WTC11 (cell line): ENCODE results near the gene HHIPL1. TPM values are rescaled to one million over a fixed set of nuclear protein-coding genes. Genes with fewer than 3 reads are reported as not detected.

Source experiments
- ATAC-seq: fragments of 200-7000 bp; cut with Tn5 transposase; 2 replicates; pipeline ENCODE4 v1.10.0; 2021; ENCODE audit warnings: mild to moderate bottlenecking, moderate library complexity
- CTCF ChIA-PET: fragments of 300-600 bp; sonication (Branson Sonifier 250); formaldehyde crosslinking; loops from one replicate; lab custom pipeline; 2021; ENCODE audit warnings: antibody characterized with exemption; lab: Charles Lee
- POLR2A ChIA-PET: fragments of 350-600 bp; sonication (Branson Sonifier 250); formaldehyde crosslinking; loops from one replicate; lab custom pipeline; 2021; ENCODE audit warnings: antibody characterized with exemption; lab: Charles Lee
- DNase-seq: peaks from one replicate; pipeline ENCODE4 v3.0.0; 2021; ENCODE audit warnings: low spot score
- H3K27ac Mint-ChIP-seq: 2 replicates; pipeline ENCODE4 v1.8.0; 2021; ENCODE audit warnings: mixed read lengths
- H3K27me3 Mint-ChIP-seq: 2 replicates; pipeline ENCODE4 v1.8.0; 2021; ENCODE audit warnings: low read depth, mild to moderate bottlenecking, moderate library complexity, mixed read lengths
- H3K36me3 Mint-ChIP-seq: 2 replicates; pipeline ENCODE4 v1.8.0; 2021; ENCODE audit warnings: mixed read lengths
- H3K4me1 Mint-ChIP-seq: 2 replicates; pipeline ENCODE4 v1.8.0; 2022; ENCODE audit warnings: mixed read lengths
- H3K4me3 Mint-ChIP-seq: 2 replicates; pipeline ENCODE4 v1.8.0; 2021; ENCODE audit warnings: mild to moderate bottlenecking, moderate library complexity, mixed read lengths
- H3K9me3 Mint-ChIP-seq: 2 replicates; pipeline ENCODE4 v1.8.0; 2021; ENCODE audit warnings: mixed read lengths
- CREB1 ChIP-seq: sonication (generic); formaldehyde crosslinking; IDR thresholded peaks from 2 replicates; pipeline ENCODE4 v1.8.0; 2023; ENCODE audit warnings: mild to moderate bottlenecking, missing genetic modification reagents
- ELF4 ChIP-seq: sonication (generic); formaldehyde crosslinking; IDR thresholded peaks from 2 replicates; pipeline ENCODE4 v1.8.1; 2022; ENCODE audit warnings: low read depth, mild to moderate bottlenecking, moderate library complexity, missing genetic modification reagents
- ETV6 ChIP-seq: sonication (generic); formaldehyde crosslinking; IDR thresholded peaks from 2 replicates; pipeline ENCODE4 v1.8.1; 2022; ENCODE audit warnings: mild to moderate bottlenecking, missing genetic modification reagents
- FOXJ3 ChIP-seq: sonication (generic); formaldehyde crosslinking; IDR thresholded peaks from 2 replicates; pipeline ENCODE4 v1.9.0; 2021; ENCODE audit warnings: missing genetic modification reagents, mild to moderate bottlenecking, borderline replicate concordance
- GABPB1 ChIP-seq: sonication (generic); formaldehyde crosslinking; IDR thresholded peaks from 2 replicates; pipeline ENCODE4 v1.8.1; 2023; ENCODE audit warnings: mild to moderate bottlenecking, missing genetic modification reagents
- GRHL2 ChIP-seq: fragments of 250-450 bp; sonication (Bioruptor Pico); IDR thresholded peaks from 2 replicates; pipeline ENCODE4 v1.8.0; 2022; ENCODE audit warnings: mild to moderate bottlenecking, moderate library complexity; ENCODE audit not compliant: insufficient replicate concordance, severe bottlenecking
- HMGA2 ChIP-seq: fragments of 250-450 bp; sonication (Bioruptor Pico); IDR thresholded peaks from 2 replicates; pipeline ENCODE4 v1.4.0; 2021; ENCODE audit warnings: mild to moderate bottlenecking, moderate library complexity
- JUN ChIP-seq: sonication (generic); formaldehyde crosslinking; IDR thresholded peaks from 2 replicates; pipeline ENCODE4 v1.8.0; 2023; ENCODE audit warnings: mild to moderate bottlenecking, missing genetic modification reagents
- NFATC4 ChIP-seq: fragments of 250-450 bp; sonication (Bioruptor Pico); IDR thresholded peaks from 2 replicates; pipeline ENCODE4 v1.9.0; 2021; ENCODE audit warnings: mild to moderate bottlenecking
- NFE2L1 ChIP-seq: sonication (generic); formaldehyde crosslinking; IDR thresholded peaks from 2 replicates; pipeline ENCODE4 v1.8.1; 2023; ENCODE audit warnings: missing genetic modification reagents
- NR2C2 ChIP-seq: sonication (generic); formaldehyde crosslinking; IDR thresholded peaks from 2 replicates; pipeline ENCODE4 v1.8.0; 2022; ENCODE audit warnings: mild to moderate bottlenecking, missing genetic modification reagents
- NR3C1 ChIP-seq: sonication (generic); formaldehyde crosslinking; conservative IDR thresholded peaks from 2 replicates; pipeline ENCODE4 v1.8.1; 2023; ENCODE audit warnings: low read depth, mild to moderate bottlenecking, missing genetic modification reagents
- RORB ChIP-seq: fragments of 250-450 bp; sonication (Bioruptor Pico); IDR thresholded peaks from 2 replicates; pipeline ENCODE4 v1.9.0; 2021; ENCODE audit warnings: mild to moderate bottlenecking
- SP1 ChIP-seq: sonication (generic); formaldehyde crosslinking; conservative IDR thresholded peaks from 2 replicates; pipeline ENCODE4 v1.8.1; 2022; ENCODE audit warnings: missing genetic modification reagents
- ZBTB21 ChIP-seq: sonication (generic); formaldehyde crosslinking; IDR thresholded peaks from 2 replicates; pipeline ENCODE4 v1.8.1; 2023; ENCODE audit warnings: mild to moderate bottlenecking, missing genetic modification reagents, borderline replicate concordance
- ZNF396 ChIP-seq: fragments of 250-450 bp; sonication (Bioruptor Pico); IDR thresholded peaks from 2 replicates; pipeline ENCODE4 v1.8.0; 2021; ENCODE audit warnings: mild to moderate bottlenecking, moderate library complexity, borderline replicate concordance
- total RNA-seq: library from RNA; stranded (reverse); gene quantifications from 3 replicates; pipeline ENCODE4 v1.2.3, GENCODE V29; 2021
- TF ChIP-seq, protein P1 (sequence below): sonication (generic); formaldehyde crosslinking; IDR thresholded peaks from 2 replicates; pipeline ENCODE4 v1.8.1; 2022; ENCODE audit warnings: low read depth, mild to moderate bottlenecking, moderate library complexity, missing genetic modification reagents, borderline replicate concordance
- TF ChIP-seq, protein P2 (sequence below): fragments of 250-450 bp; sonication (Bioruptor Pico); IDR thresholded peaks from 2 replicates; pipeline ENCODE4 v1.8.0; 2021; ENCODE audit warnings: mild to moderate bottlenecking
- TF ChIP-seq, protein P3 (sequence below): fragments of 250-450 bp; sonication (Bioruptor Pico); IDR thresholded peaks from 2 replicates; pipeline ENCODE4 v1.9.0; 2021; ENCODE audit warnings: mild to moderate bottlenecking
- TF ChIP-seq, protein P4 (sequence below): fragments of 250-450 bp; sonication (Bioruptor Pico); IDR thresholded peaks from 2 replicates; pipeline ENCODE4 v1.9.0; 2021; ENCODE audit warnings: mild to moderate bottlenecking, borderline replicate concordance
- TF ChIP-seq, protein P5 (sequence below): fragments of 250-450 bp; sonication (Bioruptor Pico); IDR thresholded peaks from 2 replicates; pipeline ENCODE4 v1.9.0; 2021; ENCODE audit warnings: moderate library complexity, mild to moderate bottlenecking, inconsistent platforms, borderline replicate concordance
- TF ChIP-seq, protein P6 (sequence below): sonication (generic); formaldehyde crosslinking; IDR thresholded peaks from 2 replicates; pipeline ENCODE4 v1.8.0; 2022; ENCODE audit warnings: mild to moderate bottlenecking, missing genetic modification reagents
- TF ChIP-seq, protein P7 (sequence below): sonication (generic); formaldehyde crosslinking; IDR thresholded peaks from 2 replicates; pipeline ENCODE4 v1.8.0; 2023; ENCODE audit warnings: mild to moderate bottlenecking, missing genetic modification reagents

The HHIPL1 gene
- total RNA-seq, 1 experiment from 2014 or later = 1.5 TPM

DNA sequence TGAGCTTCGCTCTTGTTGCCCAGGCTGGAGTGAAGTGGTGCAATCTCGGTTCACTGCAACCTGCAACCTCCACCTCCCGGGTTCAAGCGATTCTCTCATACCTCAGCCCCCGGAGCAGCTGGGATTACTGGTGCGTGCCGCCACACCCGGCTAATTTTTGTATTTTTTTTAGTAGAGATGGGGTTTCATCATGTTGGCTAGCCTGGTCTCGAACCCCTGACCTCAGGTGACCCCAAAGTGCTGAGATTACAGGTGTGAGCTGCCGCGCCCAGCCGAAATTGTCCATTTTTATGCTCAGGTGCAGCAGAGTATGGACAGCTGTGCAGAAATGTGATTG lies 20.0 kb downstream of the HHIPL1 start:
- no peaks in the 10 kb centered on the region for H3K9me3 Mint-ChIP-seq
- TF ChIP-seq FOXJ3 (no peak), ZBTB21 (no peak), JUN (CRISPR knock-in tag) (no peak), GRHL2 (CRISPR knock-in tag) (no peak), HMGA2 (CRISPR knock-in tag) (no peak), ZNF396 (CRISPR knock-in tag) (no peak), GABPB1 (CRISPR knock-in tag) (no peak), RORB (CRISPR knock-in tag) (no peak), ELF4 (no peak), NR3C1 (CRISPR knock-in tag) (no peak)
- TF ChIP-seq, protein P1, sequence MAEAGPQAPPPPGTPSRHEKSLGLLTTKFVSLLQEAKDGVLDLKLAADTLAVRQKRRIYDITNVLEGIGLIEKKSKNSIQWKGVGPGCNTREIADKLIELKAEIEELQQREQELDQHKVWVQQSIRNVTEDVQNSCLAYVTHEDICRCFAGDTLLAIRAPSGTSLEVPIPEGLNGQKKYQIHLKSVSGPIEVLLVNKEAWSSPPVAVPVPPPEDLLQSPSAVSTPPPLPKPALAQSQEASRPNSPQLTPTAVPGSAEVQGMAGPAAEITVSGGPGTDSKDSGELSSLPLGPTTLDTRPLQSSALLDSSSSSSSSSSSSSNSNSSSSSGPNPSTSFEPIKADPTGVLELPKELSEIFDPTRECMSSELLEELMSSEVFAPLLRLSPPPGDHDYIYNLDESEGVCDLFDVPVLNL (CRISPR knock-in tag) = no peak
- TF ChIP-seq, protein P2, sequence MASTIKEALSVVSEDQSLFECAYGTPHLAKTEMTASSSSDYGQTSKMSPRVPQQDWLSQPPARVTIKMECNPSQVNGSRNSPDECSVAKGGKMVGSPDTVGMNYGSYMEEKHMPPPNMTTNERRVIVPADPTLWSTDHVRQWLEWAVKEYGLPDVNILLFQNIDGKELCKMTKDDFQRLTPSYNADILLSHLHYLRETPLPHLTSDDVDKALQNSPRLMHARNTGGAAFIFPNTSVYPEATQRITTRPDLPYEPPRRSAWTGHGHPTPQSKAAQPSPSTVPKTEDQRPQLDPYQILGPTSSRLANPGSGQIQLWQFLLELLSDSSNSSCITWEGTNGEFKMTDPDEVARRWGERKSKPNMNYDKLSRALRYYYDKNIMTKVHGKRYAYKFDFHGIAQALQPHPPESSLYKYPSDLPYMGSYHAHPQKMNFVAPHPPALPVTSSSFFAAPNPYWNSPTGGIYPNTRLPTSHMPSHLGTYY (CRISPR knock-in tag) = no peak
- TF ChIP-seq, protein P3, sequence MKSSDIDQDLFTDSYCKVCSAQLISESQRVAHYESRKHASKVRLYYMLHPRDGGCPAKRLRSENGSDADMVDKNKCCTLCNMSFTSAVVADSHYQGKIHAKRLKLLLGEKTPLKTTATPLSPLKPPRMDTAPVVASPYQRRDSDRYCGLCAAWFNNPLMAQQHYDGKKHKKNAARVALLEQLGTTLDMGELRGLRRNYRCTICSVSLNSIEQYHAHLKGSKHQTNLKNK (CRISPR knock-in tag) = no peak
- peaks cover 46% of the 10 kb centered on the region for H3K4me1 Mint-ChIP-seq
- CTCF ChIA-PET = interaction anchor here (0.6 to 2.3 kb wide), 7 partner anchors 11 to 128 kb away, joined by 3 to 11 read pairs (median 3); partner anchors contain the start of gene CYP46A1
- no peak overlapping the region for H3K4me3 Mint-ChIP-seq
- ATAC-seq (no peak), DNase-seq (no peak)
- H3K27me3 Mint-ChIP-seq = peaks cover 22% of the 10 kb centered on the region
- POLR2A ChIA-PET = no interaction called here
- no peaks in the 10 kb centered on the region for H3K36me3 Mint-ChIP-seq
- no peak overlapping the region for H3K27ac Mint-ChIP-seq

DNA sequence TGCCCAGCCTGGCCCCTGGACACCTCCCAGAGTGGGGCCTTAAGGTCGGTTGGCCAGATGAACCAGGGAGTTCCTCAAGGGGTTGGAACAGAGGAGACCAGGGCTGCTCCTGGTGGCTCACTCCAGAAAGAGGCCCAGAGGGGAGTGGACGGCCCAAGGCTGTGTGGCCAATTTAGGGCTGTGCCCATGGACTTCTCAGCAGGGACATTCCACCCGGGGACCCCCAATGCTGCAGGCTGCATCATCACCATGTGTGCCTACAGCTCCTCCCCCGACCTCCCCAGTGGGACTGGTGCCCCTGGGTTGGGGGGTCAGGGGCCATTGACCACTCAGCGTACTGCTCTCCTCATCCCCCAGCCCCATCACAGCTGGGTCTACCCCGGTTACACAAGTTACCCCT lies 21.6 kb downstream of the HHIPL1 start:
- DNase-seq = no peak
- ATAC-seq = no peak
- CTCF ChIA-PET = interaction anchor here (1.3 to 3.4 kb wide), 2 partner anchors 18 to 21 kb away, joined by 4 to 11 read pairs; partner anchors contain the start of gene CYP46A1
- H3K4me3 Mint-ChIP-seq = no peak overlapping the region
- H3K4me1 Mint-ChIP-seq = peaks cover 46% of the 10 kb centered on the region
- peaks cover 9% of the 10 kb centered on the region for H3K27me3 Mint-ChIP-seq
- POLR2A ChIA-PET = no interaction called here
- no peaks in the 10 kb centered on the region for H3K9me3 Mint-ChIP-seq
- no peak overlapping the region for H3K27ac Mint-ChIP-seq
- no peaks in the 10 kb centered on the region for H3K36me3 Mint-ChIP-seq
- TF ChIP-seq JUN (CRISPR knock-in tag) (no peak), SP1 (no peak), ETV6 (CRISPR knock-in tag) (no peak), HMGA2 (CRISPR knock-in tag) (no peak), NFATC4 (CRISPR knock-in tag) (no peak), CREB1 (CRISPR knock-in tag) (no peak), NR3C1 (CRISPR knock-in tag) (no peak), NFE2L1 (CRISPR knock-in tag) (no peak), NR2C2 (CRISPR knock-in tag) (no peak)
- TF ChIP-seq, protein P4, sequence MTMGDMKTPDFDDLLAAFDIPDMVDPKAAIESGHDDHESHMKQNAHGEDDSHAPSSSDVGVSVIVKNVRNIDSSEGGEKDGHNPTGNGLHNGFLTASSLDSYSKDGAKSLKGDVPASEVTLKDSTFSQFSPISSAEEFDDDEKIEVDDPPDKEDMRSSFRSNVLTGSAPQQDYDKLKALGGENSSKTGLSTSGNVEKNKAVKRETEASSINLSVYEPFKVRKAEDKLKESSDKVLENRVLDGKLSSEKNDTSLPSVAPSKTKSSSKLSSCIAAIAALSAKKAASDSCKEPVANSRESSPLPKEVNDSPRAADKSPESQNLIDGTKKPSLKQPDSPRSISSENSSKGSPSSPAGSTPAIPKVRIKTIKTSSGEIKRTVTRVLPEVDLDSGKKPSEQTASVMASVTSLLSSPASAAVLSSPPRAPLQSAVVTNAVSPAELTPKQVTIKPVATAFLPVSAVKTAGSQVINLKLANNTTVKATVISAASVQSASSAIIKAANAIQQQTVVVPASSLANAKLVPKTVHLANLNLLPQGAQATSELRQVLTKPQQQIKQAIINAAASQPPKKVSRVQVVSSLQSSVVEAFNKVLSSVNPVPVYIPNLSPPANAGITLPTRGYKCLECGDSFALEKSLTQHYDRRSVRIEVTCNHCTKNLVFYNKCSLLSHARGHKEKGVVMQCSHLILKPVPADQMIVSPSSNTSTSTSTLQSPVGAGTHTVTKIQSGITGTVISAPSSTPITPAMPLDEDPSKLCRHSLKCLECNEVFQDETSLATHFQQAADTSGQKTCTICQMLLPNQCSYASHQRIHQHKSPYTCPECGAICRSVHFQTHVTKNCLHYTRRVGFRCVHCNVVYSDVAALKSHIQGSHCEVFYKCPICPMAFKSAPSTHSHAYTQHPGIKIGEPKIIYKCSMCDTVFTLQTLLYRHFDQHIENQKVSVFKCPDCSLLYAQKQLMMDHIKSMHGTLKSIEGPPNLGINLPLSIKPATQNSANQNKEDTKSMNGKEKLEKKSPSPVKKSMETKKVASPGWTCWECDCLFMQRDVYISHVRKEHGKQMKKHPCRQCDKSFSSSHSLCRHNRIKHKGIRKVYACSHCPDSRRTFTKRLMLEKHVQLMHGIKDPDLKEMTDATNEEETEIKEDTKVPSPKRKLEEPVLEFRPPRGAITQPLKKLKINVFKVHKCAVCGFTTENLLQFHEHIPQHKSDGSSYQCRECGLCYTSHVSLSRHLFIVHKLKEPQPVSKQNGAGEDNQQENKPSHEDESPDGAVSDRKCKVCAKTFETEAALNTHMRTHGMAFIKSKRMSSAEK (CRISPR knock-in tag) = no peak
- TF ChIP-seq, protein P1 (CRISPR knock-in tag) = no peak
- TF ChIP-seq, protein P5, sequence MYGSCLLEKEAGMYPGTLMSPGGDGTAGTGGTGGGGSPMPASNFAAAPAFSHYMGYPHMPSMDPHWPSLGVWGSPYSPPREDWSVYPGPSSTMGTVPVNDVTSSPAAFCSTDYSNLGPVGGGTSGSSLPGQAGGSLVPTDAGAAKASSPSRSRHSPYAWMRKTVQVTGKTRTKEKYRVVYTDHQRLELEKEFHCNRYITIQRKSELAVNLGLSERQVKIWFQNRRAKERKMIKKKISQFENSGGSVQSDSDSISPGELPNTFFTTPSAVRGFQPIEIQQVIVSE (CRISPR knock-in tag) = no peak
- TF ChIP-seq, protein P6, sequence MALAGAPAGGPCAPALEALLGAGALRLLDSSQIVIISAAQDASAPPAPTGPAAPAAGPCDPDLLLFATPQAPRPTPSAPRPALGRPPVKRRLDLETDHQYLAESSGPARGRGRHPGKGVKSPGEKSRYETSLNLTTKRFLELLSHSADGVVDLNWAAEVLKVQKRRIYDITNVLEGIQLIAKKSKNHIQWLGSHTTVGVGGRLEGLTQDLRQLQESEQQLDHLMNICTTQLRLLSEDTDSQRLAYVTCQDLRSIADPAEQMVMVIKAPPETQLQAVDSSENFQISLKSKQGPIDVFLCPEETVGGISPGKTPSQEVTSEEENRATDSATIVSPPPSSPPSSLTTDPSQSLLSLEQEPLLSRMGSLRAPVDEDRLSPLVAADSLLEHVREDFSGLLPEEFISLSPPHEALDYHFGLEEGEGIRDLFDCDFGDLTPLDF (CRISPR knock-in tag) = no peak
- TF ChIP-seq, protein P7, sequence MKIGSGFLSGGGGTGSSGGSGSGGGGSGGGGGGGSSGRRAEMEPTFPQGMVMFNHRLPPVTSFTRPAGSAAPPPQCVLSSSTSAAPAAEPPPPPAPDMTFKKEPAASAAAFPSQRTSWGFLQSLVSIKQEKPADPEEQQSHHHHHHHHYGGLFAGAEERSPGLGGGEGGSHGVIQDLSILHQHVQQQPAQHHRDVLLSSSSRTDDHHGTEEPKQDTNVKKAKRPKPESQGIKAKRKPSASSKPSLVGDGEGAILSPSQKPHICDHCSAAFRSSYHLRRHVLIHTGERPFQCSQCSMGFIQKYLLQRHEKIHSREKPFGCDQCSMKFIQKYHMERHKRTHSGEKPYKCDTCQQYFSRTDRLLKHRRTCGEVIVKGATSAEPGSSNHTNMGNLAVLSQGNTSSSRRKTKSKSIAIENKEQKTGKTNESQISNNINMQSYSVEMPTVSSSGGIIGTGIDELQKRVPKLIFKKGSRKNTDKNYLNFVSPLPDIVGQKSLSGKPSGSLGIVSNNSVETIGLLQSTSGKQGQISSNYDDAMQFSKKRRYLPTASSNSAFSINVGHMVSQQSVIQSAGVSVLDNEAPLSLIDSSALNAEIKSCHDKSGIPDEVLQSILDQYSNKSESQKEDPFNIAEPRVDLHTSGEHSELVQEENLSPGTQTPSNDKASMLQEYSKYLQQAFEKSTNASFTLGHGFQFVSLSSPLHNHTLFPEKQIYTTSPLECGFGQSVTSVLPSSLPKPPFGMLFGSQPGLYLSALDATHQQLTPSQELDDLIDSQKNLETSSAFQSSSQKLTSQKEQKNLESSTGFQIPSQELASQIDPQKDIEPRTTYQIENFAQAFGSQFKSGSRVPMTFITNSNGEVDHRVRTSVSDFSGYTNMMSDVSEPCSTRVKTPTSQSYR (CRISPR knock-in tag) = no peak
